IMR-90 (cell line): ENCODE measurements around the gene ANP32A.

ENCODE experiments used
- BHLHE40 ChIP-seq: fragments of 150-350 bp; IDR thresholded peaks from 2 replicates; pipeline ENCODE4 v1.6.1; 2016; ENCODE audit warnings: mild to moderate bottlenecking, low read depth, low read length
- MAZ ChIP-seq: IDR thresholded peaks from 2 replicates; pipeline ENCODE4 v1.6.1; 2012; ENCODE audit warnings: low read depth, mild to moderate bottlenecking, low read length, improper control_type of control experiment, moderate library complexity, borderline replicate concordance
- POLR2A ChIP-seq: IDR thresholded peaks from 2 replicates; pipeline ENCODE4 v1.6.1; 2012; ENCODE audit warnings: mild to moderate bottlenecking, low read depth, low read length
- RAD21 ChIP-seq: IDR thresholded peaks from 2 replicates; pipeline ENCODE4 v1.6.1; 2012; ENCODE audit warnings: low read length, improper control_type of control experiment
- RFX5 ChIP-seq: IDR thresholded peaks from 2 replicates; pipeline ENCODE4 v1.8.0; 2012; ENCODE audit warnings: low read depth, mild to moderate bottlenecking, low read length, moderate library complexity
- SMC3 ChIP-seq: fragments of 150-350 bp; IDR thresholded peaks from 2 replicates; pipeline ENCODE4 v1.6.1; 2016; ENCODE audit warnings: low read depth, mild to moderate bottlenecking, antibody characterized with exemption, low read length, moderate library complexity
- TF ChIP-seq, protein P1 (sequence below): conservative IDR thresholded peaks from 2 replicates; pipeline ENCODE4 v1.5.1; 2012; ENCODE audit warnings: mild to moderate bottlenecking, low read depth, low read length, improper control_type of control experiment

GRCh38 chr15:68802373-68802772 lies 18.3 kb downstream of the ANP32A start:
- TF ChIP-seq, protein P1, sequence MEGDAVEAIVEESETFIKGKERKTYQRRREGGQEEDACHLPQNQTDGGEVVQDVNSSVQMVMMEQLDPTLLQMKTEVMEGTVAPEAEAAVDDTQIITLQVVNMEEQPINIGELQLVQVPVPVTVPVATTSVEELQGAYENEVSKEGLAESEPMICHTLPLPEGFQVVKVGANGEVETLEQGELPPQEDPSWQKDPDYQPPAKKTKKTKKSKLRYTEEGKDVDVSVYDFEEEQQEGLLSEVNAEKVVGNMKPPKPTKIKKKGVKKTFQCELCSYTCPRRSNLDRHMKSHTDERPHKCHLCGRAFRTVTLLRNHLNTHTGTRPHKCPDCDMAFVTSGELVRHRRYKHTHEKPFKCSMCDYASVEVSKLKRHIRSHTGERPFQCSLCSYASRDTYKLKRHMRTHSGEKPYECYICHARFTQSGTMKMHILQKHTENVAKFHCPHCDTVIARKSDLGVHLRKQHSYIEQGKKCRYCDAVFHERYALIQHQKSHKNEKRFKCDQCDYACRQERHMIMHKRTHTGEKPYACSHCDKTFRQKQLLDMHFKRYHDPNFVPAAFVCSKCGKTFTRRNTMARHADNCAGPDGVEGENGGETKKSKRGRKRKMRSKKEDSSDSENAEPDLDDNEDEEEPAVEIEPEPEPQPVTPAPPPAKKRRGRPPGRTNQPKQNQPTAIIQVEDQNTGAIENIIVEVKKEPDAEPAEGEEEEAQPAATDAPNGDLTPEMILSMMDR: no peak
- TF ChIP-seq SMC3 (no peak), BHLHE40 (no peak), POLR2A (no peak), MAZ (no peak), RAD21 (no peak), RFX5 (no peak)
